Ishikawa (cell line): ENCODE measurements around the gene STAT4.

ENCODE experiments used
- CEBPB ChIP-seq: IDR thresholded peaks from 2 replicates; pipeline ENCODE4 v1.6.1; 2012
- EP300 ChIP-seq: IDR thresholded peaks from 2 replicates; pipeline ENCODE4 v1.6.1; 2012; ENCODE audit warnings: borderline replicate concordance
- TAF1 ChIP-seq: IDR thresholded peaks from 2 replicates; pipeline ENCODE4 v1.6.1; 2012; ENCODE audit warnings: low read depth, mild to moderate bottlenecking
- TCF12 ChIP-seq: IDR thresholded peaks from 2 replicates; pipeline ENCODE4 v1.6.1; 2012; ENCODE audit warnings: low read depth
- TEAD4 ChIP-seq: IDR thresholded peaks from 2 replicates; pipeline ENCODE4 v1.6.1; 2012
- USF1 ChIP-seq: IDR thresholded peaks from 2 replicates; pipeline ENCODE4 v1.6.1; 2012
- YY1 ChIP-seq: IDR thresholded peaks from 2 replicates; pipeline ENCODE4 v1.6.1; 2012; ENCODE audit warnings: low read depth

DNA sequence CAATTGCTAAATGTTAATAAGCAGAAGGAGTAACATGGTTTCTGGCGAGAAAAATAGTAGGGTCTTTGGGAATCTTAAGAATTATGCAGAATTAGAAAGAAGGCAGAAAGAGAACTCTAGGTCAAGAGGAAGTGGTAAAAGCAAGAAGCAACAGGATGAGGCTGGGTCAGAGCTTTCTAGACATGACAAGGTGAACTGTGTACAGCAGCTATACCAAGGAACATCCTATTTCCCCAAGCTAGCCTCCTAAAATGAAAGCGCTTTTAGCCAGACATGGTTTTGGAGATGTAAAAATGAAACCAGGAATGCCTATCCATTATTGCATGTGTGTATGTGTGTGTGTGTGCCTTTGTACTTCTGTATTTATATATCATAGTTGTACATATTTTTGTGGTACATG is 94.6 kb downstream of the STAT4 start:
- TF ChIP-seq YY1 (no peak), EP300 (no peak), TAF1 (no peak), CEBPB (no peak), TEAD4 (no peak), TCF12 (no peak), USF1 (no peak)
